ENCODE results near the gene MED13. TPM values are rescaled to one million over a fixed set of nuclear protein-coding genes. Genes with fewer than 3 reads are reported as not detected.
A peak's percentile ranks its signal among the peaks of the same experiment; 100 is the strongest.

Gene MED13
- polyA plus RNA-seq, 2 of the 4 experiments (the other 2 are of a cell fraction): 14.1 to 64.1 TPM

DNA sequence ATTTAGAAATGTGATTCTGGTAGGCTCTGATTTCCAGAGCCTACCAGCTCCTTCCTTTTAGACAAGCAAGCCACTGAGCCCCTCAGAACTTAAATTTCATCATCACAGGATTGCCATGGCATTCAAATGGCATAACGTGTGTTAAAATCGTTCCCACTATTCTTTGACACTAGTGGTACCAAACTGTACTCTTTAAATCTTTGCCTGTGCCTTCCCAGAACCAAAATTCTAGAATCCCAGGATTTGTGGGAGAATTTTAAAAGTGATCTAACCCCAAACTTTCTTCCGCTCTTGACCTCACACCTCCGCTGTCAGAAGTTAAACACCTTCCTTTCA lies 137.0 kb downstream of the MED13 start:
- H3K9me3 ChIP-seq: no peaks in the 10 kb centered on the region
- ATAC-seq (peak; percentile 48 to 62; a peak in 5 of 6 replicates), DNase-seq (ENCODE audit: low read depth in 1 of 2, low spot score in 1 of 2) (no peak), FAIRE-seq (no peak)
- TF ChIP-seq EHMT2 (IDR thresholded peaks at IDR 0.05; ENCODE audit: low read depth) (no peak), JUN (IDR thresholded peaks at IDR 0.05) (peak in 1 of 2 experiments; percentile 10; a peak in 4 of 5 replicates)
- CTCF ChIA-PET: interaction anchor here (0.6 kb wide), 1 partner anchor 156 kb away, joined by 3 read pairs; no protein-coding TSS in a partner anchor
- whole genome bisulfite sequencing (ENCODE audit: missing lambda C conversion rate): 49% methylated on average over 4 of the region's 4 CpGs
- POLR2A ChIA-PET: no interaction called here
- H3K4me2 ChIP-seq: peak overlapping the region; percentile 90
- H3K27ac ChIP-seq: peak overlapping the region; percentile 85 to 94
- H3K4me3 ChIP-seq: peak overlapping the region; percentile 63
- peaks cover 8% of the 10 kb centered on the region for H3K4me1 ChIP-seq

DNA sequence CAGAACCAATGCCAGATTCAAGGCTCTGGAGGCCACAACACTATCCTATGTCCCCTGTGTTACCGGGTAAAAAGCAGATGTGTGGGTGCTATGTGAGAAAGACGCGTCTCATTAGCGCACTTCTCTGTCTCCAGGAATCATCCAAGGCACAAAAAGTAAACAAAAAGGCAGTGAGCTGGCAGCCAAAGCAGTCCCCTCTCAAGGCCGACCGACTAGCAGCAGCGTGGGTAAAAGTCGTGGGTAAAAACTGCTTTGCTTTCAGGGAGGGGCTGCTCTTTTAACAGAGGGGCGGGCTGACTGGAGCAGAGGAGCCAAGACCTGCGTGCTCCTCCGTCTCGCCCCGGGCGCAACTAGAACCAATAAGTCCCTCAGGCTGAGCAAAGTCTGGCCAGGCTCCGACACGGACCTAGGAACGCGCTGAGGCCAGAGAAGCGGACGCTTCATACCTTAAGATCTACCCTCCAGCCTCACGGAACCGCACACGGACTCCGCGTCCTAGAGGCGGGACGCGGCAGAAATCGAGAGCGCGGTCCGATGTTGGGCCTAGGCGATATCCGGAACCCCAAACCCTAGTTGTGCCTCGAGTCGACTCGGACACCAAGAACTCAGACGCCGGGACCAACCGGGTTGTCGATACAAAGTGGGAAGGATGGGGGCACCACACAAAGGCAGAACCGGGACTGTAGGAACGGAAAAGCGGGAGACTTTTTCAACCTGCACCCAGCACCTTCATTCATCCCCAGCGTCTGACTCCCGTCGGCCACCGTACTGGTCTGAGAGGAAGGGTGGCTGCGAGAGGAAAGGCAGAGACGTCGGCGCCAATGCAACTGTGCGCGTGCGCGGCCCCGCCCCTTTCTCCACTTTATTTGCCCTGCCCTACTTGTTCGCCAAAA lies 137.6 kb downstream of the MED13 start, which contains the start of gene INTS2:
Gene INTS2 (minus strand): TSS at position 775 of the 893 bp plus-strand sequence. CDS start 1,338 bp downstream, outside the sequence.
- WGBS (ENCODE audit: missing lambda C conversion rate): under 1% methylated on average over 44 of the region's 58 CpGs
- FAIRE-seq: no peak
- no peak for TF ChIP-seq MAZ (IDR thresholded peaks at IDR 0.05; ENCODE audit: borderline replicate concordance, low read depth, low read length)
- TF ChIP-seq CHD4 (IDR thresholded peaks at IDR 0.05; ENCODE audit: borderline replicate concordance): no peak
- TF ChIP-seq MYC (IDR thresholded peaks at IDR 0.05; ENCODE audit: borderline replicate concordance, low read length): 0 out of 2 replicates have a peak, but pooled peaks have one; percentile 55
- TF ChIP-seq SREBF2 (IDR thresholded peaks at IDR 0.05): no peak
- no peak for TF ChIP-seq ZNF302 (CRISPR knock-in tag; IDR thresholded peaks at IDR 0.05)
- no peak for TF ChIP-seq NFE2L2 (conservative IDR thresholded peaks at IDR 0.05; ENCODE audit: low read length)
- TF ChIP-seq, protein P1, sequence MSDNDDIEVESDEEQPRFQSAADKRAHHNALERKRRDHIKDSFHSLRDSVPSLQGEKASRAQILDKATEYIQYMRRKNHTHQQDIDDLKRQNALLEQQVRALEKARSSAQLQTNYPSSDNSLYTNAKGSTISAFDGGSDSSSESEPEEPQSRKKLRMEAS (IDR thresholded peaks at IDR 0.05): peak; percentile 81
- TF ChIP-seq, protein P2, sequence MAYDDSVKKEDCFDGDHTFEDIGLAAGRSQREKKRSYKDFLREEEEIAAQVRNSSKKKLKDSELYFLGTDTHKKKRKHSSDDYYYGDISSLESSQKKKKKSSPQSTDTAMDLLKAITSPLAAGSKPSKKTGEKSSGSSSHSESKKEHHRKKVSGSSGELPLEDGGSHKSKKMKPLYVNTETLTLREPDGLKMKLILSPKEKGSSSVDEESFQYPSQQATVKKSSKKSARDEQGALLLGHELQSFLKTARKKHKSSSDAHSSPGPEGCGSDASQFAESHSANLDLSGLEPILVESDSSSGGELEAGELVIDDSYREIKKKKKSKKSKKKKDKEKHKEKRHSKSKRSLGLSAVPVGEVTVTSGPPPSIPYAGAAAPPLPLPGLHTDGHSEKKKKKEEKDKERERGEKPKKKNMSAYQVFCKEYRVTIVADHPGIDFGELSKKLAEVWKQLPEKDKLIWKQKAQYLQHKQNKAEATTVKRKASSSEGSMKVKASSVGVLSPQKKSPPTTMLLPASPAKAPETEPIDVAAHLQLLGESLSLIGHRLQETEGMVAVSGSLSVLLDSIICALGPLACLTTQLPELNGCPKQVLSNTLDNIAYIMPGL (CRISPR knock-in tag; IDR thresholded peaks at IDR 0.05; ENCODE audit: borderline replicate concordance): peak; percentile 99
- TF ChIP-seq ZSCAN20 (CRISPR knock-in tag; IDR thresholded peaks at IDR 0.05): no peak
- TF ChIP-seq, protein P3, sequence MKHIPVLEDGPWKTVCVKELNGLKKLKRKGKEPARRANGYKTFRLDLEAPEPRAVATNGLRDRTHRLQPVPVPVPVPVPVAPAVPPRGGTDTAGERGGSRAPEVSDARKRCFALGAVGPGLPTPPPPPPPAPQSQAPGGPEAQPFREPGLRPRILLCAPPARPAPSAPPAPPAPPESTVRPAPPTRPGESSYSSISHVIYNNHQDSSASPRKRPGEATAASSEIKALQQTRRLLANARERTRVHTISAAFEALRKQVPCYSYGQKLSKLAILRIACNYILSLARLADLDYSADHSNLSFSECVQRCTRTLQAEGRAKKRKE (CRISPR knock-in tag; IDR thresholded peaks at IDR 0.05; ENCODE audit: low read depth): no peak
- TF ChIP-seq CHD2 (IDR thresholded peaks at IDR 0.05; ENCODE audit: low read length, partially characterized antibody): no peak
- no peak for TF ChIP-seq CBX8 (IDR thresholded peaks at IDR 0.05)
- TF ChIP-seq CEBPB (IDR thresholded peaks at IDR 0.05): no peak
- TF ChIP-seq, protein P4, sequence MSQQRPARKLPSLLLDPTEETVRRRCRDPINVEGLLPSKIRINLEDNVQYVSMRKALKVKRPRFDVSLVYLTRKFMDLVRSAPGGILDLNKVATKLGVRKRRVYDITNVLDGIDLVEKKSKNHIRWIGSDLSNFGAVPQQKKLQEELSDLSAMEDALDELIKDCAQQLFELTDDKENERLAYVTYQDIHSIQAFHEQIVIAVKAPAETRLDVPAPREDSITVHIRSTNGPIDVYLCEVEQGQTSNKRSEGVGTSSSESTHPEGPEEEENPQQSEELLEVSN (IDR thresholded peaks at IDR 0.05; ENCODE audit: borderline replicate concordance, low read depth): no peak
- TF ChIP-seq, protein P5, sequence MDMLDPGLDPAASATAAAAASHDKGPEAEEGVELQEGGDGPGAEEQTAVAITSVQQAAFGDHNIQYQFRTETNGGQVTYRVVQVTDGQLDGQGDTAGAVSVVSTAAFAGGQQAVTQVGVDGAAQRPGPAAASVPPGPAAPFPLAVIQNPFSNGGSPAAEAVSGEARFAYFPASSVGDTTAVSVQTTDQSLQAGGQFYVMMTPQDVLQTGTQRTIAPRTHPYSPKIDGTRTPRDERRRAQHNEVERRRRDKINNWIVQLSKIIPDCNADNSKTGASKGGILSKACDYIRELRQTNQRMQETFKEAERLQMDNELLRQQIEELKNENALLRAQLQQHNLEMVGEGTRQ (IDR thresholded peaks at IDR 0.05): no peak
- TF ChIP-seq TFCP2L1 (CRISPR knock-in tag; IDR thresholded peaks at IDR 0.05): peak; percentile 88
- TF ChIP-seq EP300 (IDR thresholded peaks at IDR 0.05): no peak
- no peak for TF ChIP-seq ZC3H11A (IDR thresholded peaks at IDR 0.05)
- TF ChIP-seq, protein P6, sequence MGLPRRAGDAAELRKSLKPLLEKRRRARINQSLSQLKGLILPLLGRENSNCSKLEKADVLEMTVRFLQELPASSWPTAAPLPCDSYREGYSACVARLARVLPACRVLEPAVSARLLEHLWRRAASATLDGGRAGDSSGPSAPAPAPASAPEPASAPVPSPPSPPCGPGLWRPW (IDR thresholded peaks at IDR 0.05): no peak
- no peak for TF ChIP-seq MAFK (IDR thresholded peaks at IDR 0.05; ENCODE audit: partially characterized antibody)
- no peak for TF ChIP-seq RAD21 (conservative IDR thresholded peaks at IDR 0.05 in 1 of 2, IDR thresholded peaks at IDR 0.05 in 1 of 2)
- TF ChIP-seq POLR2AphosphoS2 (conservative IDR thresholded peaks at IDR 0.05; ENCODE audit: low read length): no peak
- TF ChIP-seq HOXB13 (CRISPR knock-in tag; IDR thresholded peaks at IDR 0.05; ENCODE audit: low read depth): no peak
- 0 out of 2 replicates have a peak, but pooled peaks have one; percentile 50 for TF ChIP-seq HOXB5 (CRISPR knock-in tag; IDR thresholded peaks at IDR 0.05)
- 0 out of 3 replicates have a peak, but pooled peaks have one; percentile 10 for TF ChIP-seq SMC3 (IDR thresholded peaks at IDR 0.05)
- TF ChIP-seq, protein P7, sequence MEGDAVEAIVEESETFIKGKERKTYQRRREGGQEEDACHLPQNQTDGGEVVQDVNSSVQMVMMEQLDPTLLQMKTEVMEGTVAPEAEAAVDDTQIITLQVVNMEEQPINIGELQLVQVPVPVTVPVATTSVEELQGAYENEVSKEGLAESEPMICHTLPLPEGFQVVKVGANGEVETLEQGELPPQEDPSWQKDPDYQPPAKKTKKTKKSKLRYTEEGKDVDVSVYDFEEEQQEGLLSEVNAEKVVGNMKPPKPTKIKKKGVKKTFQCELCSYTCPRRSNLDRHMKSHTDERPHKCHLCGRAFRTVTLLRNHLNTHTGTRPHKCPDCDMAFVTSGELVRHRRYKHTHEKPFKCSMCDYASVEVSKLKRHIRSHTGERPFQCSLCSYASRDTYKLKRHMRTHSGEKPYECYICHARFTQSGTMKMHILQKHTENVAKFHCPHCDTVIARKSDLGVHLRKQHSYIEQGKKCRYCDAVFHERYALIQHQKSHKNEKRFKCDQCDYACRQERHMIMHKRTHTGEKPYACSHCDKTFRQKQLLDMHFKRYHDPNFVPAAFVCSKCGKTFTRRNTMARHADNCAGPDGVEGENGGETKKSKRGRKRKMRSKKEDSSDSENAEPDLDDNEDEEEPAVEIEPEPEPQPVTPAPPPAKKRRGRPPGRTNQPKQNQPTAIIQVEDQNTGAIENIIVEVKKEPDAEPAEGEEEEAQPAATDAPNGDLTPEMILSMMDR (IDR thresholded peaks at IDR 0.05): no peak
- TF ChIP-seq HDAC2 (IDR thresholded peaks at IDR 0.05): no peak

More for the DNA sequence above, 137.6 kb downstream of the MED13 start, which contains the start of gene INTS2:
- no peaks in the 10 kb centered on the region for H3K9me3 ChIP-seq
- ChIA-PET CTCF (interaction anchor here (1.0 to 1.6 kb wide), 3 partner anchors 9 to 182 kb away, joined by 3 to 5 read pairs (median 3); no protein-coding TSS in a partner anchor), POLR2A (no interaction called here)
- H3K4me2 ChIP-seq: peak within 1 kb of the TSS; percentile 90
- peak within 1 kb of the TSS; percentile 63 for H3K4me3 ChIP-seq
- H3K27ac ChIP-seq: peak within 1 kb of the TSS; percentile 85 to 94
- H3K4me1 ChIP-seq: peaks cover 8% of the 10 kb centered on the region
- DNase-seq (ENCODE audit: low read depth in 1 of 2, low spot score in 1 of 2) (peak; percentile 97 to 98), ATAC-seq (peak; percentile 93 to 94)

All from A549 (cell line).